GM10266 (cell line): ENCODE measurements around the gene H2BK1.

Experiments
- DNase-seq: peaks from one replicate; pipeline ENCODE4 v3.0.0; 2012; ENCODE audit errors: extremely low spot score
- TF ChIP-seq, protein P1 (sequence below): IDR thresholded peaks from 2 replicates; pipeline ENCODE4 v1.5.1; 2012; ENCODE audit warnings: mild to moderate bottlenecking, low read depth; ENCODE audit not compliant: control insufficient read depth, insufficient read depth; ENCODE audit errors: missing control alignments

The H2BK1 gene

DNA sequence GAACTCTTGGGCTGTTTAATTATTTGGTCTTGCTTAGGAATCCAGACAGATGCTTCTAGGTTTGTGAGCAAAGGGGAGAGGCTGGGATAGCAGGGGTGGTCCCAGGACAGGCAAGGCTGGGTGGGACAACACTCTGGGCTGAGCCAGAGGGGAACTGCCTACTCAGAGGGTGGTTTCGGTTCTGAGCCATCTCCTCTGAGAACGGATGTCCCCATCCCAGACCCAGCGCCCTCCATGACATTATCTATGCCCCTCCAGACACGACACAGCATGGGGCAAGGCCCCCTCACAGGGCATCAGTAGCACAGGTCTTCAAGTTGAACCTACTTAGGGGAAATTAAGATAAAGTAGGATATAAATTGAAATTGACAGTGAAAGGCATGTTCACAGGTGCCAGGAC, 30.3 kb downstream of the H2BK1 start:
- DNase-seq, result no peak
- TF ChIP-seq, protein P1, sequence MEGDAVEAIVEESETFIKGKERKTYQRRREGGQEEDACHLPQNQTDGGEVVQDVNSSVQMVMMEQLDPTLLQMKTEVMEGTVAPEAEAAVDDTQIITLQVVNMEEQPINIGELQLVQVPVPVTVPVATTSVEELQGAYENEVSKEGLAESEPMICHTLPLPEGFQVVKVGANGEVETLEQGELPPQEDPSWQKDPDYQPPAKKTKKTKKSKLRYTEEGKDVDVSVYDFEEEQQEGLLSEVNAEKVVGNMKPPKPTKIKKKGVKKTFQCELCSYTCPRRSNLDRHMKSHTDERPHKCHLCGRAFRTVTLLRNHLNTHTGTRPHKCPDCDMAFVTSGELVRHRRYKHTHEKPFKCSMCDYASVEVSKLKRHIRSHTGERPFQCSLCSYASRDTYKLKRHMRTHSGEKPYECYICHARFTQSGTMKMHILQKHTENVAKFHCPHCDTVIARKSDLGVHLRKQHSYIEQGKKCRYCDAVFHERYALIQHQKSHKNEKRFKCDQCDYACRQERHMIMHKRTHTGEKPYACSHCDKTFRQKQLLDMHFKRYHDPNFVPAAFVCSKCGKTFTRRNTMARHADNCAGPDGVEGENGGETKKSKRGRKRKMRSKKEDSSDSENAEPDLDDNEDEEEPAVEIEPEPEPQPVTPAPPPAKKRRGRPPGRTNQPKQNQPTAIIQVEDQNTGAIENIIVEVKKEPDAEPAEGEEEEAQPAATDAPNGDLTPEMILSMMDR, result no peak

DNA sequence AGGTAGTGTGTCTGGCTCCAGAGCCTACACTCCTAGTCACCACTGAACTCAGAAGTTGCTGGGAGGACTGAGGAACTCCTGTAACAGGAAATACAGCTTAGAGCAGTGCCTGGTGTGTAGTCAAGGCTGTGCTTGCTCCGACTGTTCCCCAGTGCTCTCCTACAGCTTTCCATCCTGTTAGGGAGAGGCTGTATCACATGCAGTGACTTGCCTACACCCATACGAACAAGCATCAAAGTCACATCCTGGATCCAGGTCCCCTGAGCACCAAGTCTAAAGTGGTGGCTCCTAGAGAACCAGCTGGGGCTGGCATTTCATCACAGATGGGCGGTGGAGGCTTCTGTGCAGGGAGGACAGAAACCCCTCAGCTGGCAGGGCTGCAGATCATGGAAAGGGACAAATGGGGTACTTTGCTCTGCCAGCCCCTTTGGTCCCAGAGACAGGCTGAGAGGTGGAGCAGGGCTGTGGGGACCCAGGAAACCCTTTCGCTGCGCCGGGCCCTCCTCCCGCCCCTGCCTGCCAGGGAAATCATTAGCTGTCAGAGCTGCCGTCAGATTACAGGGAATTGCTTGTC, 30.9 kb downstream of the H2BK1 start:
- TF ChIP-seq, protein P1, result no peak

GRCh38 chr7:151178831-151179230, 31.5 kb downstream of the H2BK1 start:
- TF ChIP-seq, protein P1, result no peak
- DNase-seq, result no peak

More for the DNA sequence above, 30.9 kb downstream of the H2BK1 start:
- DNase-seq, result no peak

DNA sequence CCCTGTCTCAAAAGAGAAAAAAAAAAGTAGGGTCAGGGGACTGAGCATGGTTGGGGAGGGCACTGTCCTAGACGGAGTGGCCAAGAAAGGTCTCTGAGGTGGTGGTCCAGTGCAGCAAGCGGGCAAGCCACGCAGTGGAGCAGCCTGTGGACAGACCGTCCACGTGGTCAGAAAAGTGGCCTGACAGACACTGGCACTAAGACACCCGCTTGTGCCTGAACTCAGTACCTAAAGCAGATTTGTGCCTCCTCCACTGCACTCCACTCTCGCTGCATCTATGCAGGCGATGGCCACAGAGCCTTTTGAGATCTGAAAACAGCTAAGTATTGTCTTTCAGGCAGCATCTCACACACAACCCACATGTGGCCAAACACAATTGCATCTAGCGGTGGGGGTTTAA, 32.1 kb downstream of the H2BK1 start:
- TF ChIP-seq, protein P1, result no peak
- DNase-seq, result no peak

- no peak for DNase-seq
- TF ChIP-seq, protein P1, result no peak
Measured at GRCh38 chr7:151177310-151177709, 33.0 kb downstream of the H2BK1 start.

- DNase-seq, result peak; percentile 10
- TF ChIP-seq, protein P1, result no peak
Measured at GRCh38 chr7:151176401-151176800, 33.9 kb downstream of the H2BK1 start.

DNA sequence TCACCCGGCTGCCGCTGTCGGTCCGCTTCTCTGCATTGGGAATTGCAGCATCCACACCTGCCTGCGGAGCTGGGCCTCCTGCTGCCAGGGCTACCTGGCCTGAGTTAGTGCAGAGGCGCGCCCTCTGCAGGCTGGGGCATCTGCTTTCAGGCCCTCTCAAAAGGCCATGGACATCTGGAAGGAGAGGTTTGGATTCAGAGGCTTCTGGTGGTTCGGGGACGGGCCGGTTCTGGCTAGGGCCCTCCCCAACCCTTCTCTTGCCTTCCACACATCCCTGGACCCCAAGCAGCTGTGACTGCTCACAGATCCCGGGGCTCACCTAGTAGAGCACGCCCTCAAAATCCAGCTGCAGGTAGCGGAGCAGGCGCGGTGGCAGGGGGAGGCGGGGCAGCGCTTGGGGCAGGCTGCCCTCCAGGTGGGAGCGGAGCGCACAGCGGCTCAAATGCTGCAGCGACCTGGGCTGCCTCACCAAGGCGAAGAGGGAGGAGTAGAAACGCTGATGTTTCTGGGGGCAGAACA, 34.4 kb downstream of the H2BK1 start:
- DNase-seq, result peak; percentile 16
- TF ChIP-seq, protein P1, result no peak
